HFF-Myc (cell line): ENCODE measurements around the gene SNRK.

Experiments used
- DNase-seq: peaks from one replicate; pipeline ENCODE4 v3.0.0-alpha.2; 2011; ENCODE audit warnings: low read depth; ENCODE audit errors: extremely low read depth
- H3K4me3 ChIP-seq: replicated peaks from 2 replicates; pipeline ENCODE4 v1.5.1; 2011; ENCODE audit warnings: low read depth, mild to moderate bottlenecking, control low read depth, low read length
- TF ChIP-seq, protein P1 (sequence below): IDR thresholded peaks from 2 replicates; pipeline ENCODE4 v1.5.1; 2012; ENCODE audit warnings: mild to moderate bottlenecking, low read depth, low read length, control low read depth; ENCODE audit errors: missing control alignments

The SNRK gene

DNA sequence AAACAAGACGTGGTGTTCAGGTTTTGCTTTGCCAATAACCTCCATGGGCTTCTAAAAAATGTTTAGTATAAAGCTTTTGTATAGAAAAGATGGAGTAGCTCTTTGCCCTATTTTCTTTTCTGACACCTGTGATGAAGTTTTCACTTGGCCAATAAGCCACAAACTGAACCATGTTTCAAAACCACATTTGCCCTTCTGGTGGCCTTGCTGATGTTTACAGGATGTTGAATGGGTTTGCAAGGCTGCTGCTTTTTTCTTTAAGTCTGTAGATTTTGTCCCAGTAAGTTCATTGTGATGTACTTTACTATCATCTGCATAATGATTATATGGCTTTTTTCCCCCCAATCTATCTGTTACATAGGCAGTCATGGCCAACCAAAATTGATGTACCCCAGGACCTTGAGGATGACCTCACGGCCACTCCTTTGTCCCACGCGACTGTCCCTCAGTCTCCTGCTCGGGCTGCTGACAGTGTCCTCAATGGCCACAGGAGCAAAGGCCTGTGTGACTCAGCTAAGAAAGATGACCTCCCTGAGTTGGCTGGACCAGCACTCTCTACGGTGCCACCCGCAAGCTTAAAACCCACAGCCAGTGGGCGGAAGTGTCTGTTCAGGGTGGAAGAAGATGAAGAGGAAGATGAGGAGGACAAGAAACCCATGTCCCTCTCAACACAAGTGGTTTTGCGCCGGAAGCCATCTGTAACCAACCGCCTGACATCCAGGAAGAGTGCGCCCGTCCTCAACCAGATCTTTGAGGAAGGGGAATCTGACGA, 60.8 kb downstream of the SNRK start:
- H3K4me3 ChIP-seq: no peak overlapping the region
- TF ChIP-seq, protein P1, sequence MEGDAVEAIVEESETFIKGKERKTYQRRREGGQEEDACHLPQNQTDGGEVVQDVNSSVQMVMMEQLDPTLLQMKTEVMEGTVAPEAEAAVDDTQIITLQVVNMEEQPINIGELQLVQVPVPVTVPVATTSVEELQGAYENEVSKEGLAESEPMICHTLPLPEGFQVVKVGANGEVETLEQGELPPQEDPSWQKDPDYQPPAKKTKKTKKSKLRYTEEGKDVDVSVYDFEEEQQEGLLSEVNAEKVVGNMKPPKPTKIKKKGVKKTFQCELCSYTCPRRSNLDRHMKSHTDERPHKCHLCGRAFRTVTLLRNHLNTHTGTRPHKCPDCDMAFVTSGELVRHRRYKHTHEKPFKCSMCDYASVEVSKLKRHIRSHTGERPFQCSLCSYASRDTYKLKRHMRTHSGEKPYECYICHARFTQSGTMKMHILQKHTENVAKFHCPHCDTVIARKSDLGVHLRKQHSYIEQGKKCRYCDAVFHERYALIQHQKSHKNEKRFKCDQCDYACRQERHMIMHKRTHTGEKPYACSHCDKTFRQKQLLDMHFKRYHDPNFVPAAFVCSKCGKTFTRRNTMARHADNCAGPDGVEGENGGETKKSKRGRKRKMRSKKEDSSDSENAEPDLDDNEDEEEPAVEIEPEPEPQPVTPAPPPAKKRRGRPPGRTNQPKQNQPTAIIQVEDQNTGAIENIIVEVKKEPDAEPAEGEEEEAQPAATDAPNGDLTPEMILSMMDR: no peak
- DNase-seq: no peak

DNA sequence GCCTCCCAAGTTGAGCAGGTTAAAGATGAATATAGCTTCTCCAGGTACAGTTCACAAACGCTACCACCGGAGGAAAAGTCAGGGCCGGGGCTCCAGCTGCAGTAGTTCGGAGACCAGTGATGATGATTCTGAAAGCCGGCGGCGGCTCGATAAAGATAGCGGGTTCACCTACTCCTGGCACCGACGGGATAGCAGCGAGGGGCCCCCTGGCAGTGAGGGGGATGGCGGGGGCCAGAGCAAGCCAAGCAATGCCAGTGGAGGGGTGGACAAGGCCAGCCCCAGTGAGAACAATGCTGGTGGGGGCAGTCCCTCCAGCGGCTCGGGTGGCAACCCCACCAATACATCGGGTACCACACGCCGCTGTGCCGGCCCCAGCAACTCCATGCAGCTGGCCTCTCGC, 61.4 kb downstream of the SNRK start:
- no peak overlapping the region for H3K4me3 ChIP-seq
- TF ChIP-seq, protein P1: no peak
- no peak for DNase-seq

DNA sequence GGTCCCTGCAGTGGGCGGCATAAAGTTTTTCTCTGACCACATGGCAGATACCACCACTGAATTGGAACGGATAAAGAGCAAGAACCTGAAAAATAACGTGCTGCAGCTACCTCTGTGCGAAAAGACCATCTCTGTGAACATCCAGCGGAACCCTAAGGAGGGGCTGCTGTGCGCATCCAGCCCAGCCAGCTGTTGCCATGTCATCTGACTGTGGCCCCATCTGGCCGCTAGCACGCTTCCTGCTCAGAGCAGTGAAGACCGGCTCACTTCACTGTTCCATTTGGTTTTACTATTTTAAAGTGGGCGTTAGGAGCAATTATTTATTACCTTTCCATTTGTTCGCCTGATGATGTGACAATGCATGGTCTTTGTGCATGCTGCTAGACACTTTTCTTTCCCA, 62.0 kb downstream of the SNRK start:
- DNase-seq: no peak
- TF ChIP-seq, protein P1: no peak

DNA sequence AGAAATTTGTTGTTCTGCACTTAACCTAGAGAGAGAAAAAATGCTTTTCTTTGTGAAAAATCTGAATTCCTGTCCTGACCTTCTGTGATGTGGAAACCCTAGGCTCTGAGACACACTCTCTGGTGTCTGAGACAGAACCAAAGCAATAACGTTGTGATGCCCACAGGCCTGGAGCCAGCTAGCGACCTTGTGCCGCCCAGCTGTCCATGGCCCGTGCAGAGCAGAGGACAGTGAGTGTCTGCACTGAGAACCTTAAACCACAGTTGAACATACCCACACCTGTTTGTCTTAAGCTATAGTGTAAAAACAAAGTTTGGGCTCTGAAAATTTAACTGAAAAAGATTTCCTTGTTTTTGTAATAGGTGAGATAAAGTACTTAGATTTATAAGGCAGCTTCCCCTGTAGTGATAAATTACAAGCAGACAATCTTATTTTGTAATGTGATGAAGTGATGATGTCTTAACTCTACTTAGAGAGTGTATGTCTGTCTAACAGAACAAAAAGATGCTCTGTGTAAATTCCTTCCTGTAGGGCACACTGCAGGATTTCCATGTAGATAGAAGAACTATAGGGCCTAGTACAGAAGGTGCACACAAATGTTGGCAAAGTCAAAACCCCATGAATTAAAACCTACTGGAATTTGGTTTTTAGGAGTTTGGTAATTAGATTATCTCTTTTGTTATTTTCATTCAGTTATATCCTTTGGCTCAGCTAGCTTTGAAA, 62.7 kb downstream of the SNRK start:
- no peak overlapping the region for H3K4me3 ChIP-seq
- TF ChIP-seq, protein P1: no peak
- no peak for DNase-seq

More for the DNA sequence above, 62.0 kb downstream of the SNRK start:
- no peak overlapping the region for H3K4me3 ChIP-seq

DNA sequence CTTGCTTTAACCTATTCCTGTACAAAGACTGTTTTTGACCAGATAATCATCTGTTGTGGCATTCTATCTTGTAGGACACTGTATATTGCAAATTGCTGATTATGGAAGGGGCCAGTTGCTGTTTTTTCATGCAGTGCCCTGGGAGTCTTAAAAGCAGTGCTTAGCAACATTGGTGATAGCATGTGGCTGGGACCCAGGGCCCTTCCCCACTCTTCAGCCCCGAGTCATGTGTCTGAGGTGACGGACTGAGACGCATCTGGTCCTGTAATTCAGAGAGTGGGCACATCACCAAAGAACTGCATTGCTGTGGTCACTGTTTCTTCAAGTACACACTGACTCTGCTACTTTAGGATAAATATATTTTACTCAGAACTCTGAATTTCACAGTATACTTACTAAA, 63.4 kb downstream of the SNRK start:
- no peak for DNase-seq
- TF ChIP-seq, protein P1: no peak
- no peak overlapping the region for H3K4me3 ChIP-seq

DNA sequence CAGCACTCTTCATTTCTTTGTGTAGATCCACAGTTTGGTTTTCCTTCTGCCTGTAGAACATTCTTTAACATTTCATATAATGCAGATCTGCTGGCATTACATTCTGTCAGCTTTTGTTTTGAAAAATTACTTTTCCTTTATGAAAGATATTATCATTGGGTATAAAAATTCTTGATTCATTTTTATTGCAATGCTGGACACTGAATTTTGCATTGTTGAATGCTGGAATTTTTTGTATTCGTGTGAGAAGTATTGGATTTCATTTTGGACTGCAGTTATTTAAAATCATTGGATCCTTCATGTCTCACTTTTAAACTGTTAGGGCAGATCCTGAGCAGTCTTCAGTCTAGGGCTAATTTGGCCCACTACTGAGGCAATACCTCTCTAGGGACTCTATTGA, 67.1 kb downstream of the SNRK start:
- H3K4me3 ChIP-seq: no peak overlapping the region
- no peak for DNase-seq
- TF ChIP-seq, protein P1: no peak
